ENCODE measurements around the gene MELTF. TPM values are rescaled to one million over a fixed set of nuclear protein-coding genes. Genes with fewer than 3 reads are reported as not detected.

The MELTF gene
- total RNA-seq, 4 donors from 2014 or later = 3.2 to 5.9 (median 3.9) TPM

GRCh38 chr3:196989721-196990262 is 39.8 kb downstream of the MELTF start:
- peaks cover 0 to 15% (median 0%) of the 10 kb centered on the region in 4 donors for H3K27me3 ChIP-seq
- WGBS, 2 donors = 68 to 80% methylated on average over 1 to 6 of the region's 19 CpGs
- intact Hi-C loops (cut with DNase I) = no loop called here
- no peaks in the 10 kb centered on the region for H3K4me1 ChIP-seq
- no peak for TF ChIP-seq POLR2A (IDR thresholded peaks at IDR 0.05)
- TF ChIP-seq CTCF (IDR thresholded peaks at IDR 0.05) = no peak
- DNase-seq = no peak
- no peak overlapping the region for H3K27ac ChIP-seq
- no peaks in the 10 kb centered on the region for H3K9me3 ChIP-seq
- no peaks in the 10 kb centered on the region for H3K36me3 ChIP-seq
- no peak overlapping the region for H3K4me3 ChIP-seq

GRCh38 chr3:196988241-196989029 is 41.2 kb downstream of the MELTF start:
- Histone ChIP-seq H3K27me3 (peaks cover 0 to 15% (median 0%) of the 10 kb centered on the region in 4 donors), H3K9me3 (no peaks in the 10 kb centered on the region), H3K4me1 (no peaks in the 10 kb centered on the region), H3K36me3 (no peaks in the 10 kb centered on the region), H3K27ac (no peak overlapping the region), H3K4me3 (no peak overlapping the region)
- WGBS, 2 donors = 42 to 71% methylated on average over 4 to 8 of the region's 12 CpGs
- intact Hi-C loops (cut with DNase I) = no loop called here
- no peak for TF ChIP-seq POLR2A (IDR thresholded peaks at IDR 0.05)
- no peak for TF ChIP-seq CTCF (IDR thresholded peaks at IDR 0.05)
- DNase-seq = no peak

GRCh38 chr3:196987022-196987421 is 42.6 kb downstream of the MELTF start:
- WGBS, 2 donors = 40 to 90% methylated on average over 1 to 3 of the region's 10 CpGs
- DNase-seq = no peak
- Histone ChIP-seq H3K4me1 (no peaks in the 10 kb centered on the region), H3K27me3 (peaks cover 0 to 15% (median 0%) of the 10 kb centered on the region in 4 donors), H3K27ac (no peak overlapping the region), H3K4me3 (no peak overlapping the region), H3K36me3 (no peaks in the 10 kb centered on the region), H3K9me3 (peaks cover 0 to 3% (median 0%) of the 10 kb centered on the region in 3 donors)
- intact Hi-C loops (cut with DNase I) = no loop called here
- TF ChIP-seq CTCF (IDR thresholded peaks at IDR 0.05) (no peak), POLR2A (IDR thresholded peaks at IDR 0.05) (no peak)

- no peak for TF ChIP-seq CTCF (IDR thresholded peaks at IDR 0.05)
- DNase-seq = no peak
- no peak overlapping the region for H3K4me3 ChIP-seq
- peaks cover 0 to 3% (median 0%) of the 10 kb centered on the region in 3 donors for H3K9me3 ChIP-seq
- 89 to 90% methylated on average over 6 to 7 of the region's 9 CpGs for WGBS, 2 donors
- no peaks in the 10 kb centered on the region for H3K36me3 ChIP-seq
- intact Hi-C loops (cut with DNase I) = no loop called here
- H3K27ac ChIP-seq = no peak overlapping the region
- no peaks in the 10 kb centered on the region for H3K4me1 ChIP-seq
- peaks cover 0 to 15% (median 0%) of the 10 kb centered on the region in 4 donors for H3K27me3 ChIP-seq
These were observed 43.4 kb downstream of the MELTF start for GRCh38 chr3:196985954-196986885.
